ENCODE data around the gene TMEM143. TPM values are rescaled to one million over a fixed set of nuclear protein-coding genes. Genes with fewer than 3 reads are reported as not detected.

Gene TMEM143
- total and polyA plus RNA-seq, 3 donors from 2014 or later = 5.0 to 22.9 (median 14.1) TPM

DNA sequence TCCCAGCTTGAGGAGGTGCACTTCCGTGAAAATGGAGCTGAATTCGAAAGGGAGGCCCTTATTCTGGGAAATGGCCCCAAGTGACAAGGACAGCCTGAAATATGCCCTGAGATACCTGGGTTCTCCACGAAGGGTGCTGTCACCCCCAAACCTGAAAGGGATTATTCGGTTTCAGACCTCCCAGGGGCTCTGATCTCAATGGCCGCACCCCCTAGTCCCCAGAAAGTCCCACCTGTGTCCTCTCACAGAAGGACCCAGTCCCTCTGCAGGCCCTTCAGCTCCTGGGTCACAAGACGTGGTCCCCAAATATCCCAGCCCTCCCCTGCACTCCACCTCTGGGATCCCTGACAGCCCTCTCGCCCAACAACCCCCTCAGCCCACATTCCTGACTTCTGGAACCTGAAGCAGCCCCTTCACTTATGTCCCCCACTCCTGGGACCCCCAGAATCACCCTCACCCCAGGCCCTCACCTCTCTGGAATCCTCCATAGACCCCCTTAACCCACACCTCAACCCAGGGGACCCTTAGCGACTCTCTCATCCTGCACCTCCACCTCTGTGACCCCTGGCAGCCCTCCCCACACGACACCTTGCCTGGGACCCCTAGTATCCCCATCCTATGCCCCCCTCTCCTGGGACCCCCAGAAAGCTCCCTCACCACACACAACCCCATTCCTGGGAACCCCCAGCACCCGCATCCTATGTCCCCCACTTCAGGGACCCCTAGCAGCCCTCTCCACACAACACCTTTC is 1.0 kb upstream of the TMEM143 start:
- Histone ChIP-seq H3K27me3 (no peaks in the 10 kb centered on the region), H3K27ac (peak overlapping the region; percentile 91 to 92), H3K9me3 (no peaks in the 10 kb centered on the region), H3K4me3 (peak overlapping the region; percentile 59 to 74), H3K4me1 (peaks cover 12% of the 10 kb centered on the region), H3K36me3 (ENCODE audit: low read depth, missing control alignments) (no peaks in the 10 kb centered on the region)
- DNase-seq = no peak
- TF ChIP-seq, protein P1, sequence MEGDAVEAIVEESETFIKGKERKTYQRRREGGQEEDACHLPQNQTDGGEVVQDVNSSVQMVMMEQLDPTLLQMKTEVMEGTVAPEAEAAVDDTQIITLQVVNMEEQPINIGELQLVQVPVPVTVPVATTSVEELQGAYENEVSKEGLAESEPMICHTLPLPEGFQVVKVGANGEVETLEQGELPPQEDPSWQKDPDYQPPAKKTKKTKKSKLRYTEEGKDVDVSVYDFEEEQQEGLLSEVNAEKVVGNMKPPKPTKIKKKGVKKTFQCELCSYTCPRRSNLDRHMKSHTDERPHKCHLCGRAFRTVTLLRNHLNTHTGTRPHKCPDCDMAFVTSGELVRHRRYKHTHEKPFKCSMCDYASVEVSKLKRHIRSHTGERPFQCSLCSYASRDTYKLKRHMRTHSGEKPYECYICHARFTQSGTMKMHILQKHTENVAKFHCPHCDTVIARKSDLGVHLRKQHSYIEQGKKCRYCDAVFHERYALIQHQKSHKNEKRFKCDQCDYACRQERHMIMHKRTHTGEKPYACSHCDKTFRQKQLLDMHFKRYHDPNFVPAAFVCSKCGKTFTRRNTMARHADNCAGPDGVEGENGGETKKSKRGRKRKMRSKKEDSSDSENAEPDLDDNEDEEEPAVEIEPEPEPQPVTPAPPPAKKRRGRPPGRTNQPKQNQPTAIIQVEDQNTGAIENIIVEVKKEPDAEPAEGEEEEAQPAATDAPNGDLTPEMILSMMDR (IDR thresholded peaks at IDR 0.05) = no peak
- no peak for TF ChIP-seq POLR2A (IDR thresholded peaks at IDR 0.05)
- 52 to 62% methylated on average over 10 of the region's 10 CpGs for WGBS, 2 donors
- intact Hi-C loops (cut with DNase I; ENCODE audit: low total_unique reads) = no loop called here

GRCh38 chr19:48363500-48363809 is 285 bp downstream of the TMEM143 start:
- peaks cover 11% of the 10 kb centered on the region for H3K4me1 ChIP-seq
- TF ChIP-seq, protein P1 (IDR thresholded peaks at IDR 0.05) = no peak
- TF ChIP-seq POLR2A (IDR thresholded peaks at IDR 0.05) = no peak
- H3K36me3 ChIP-seq (ENCODE audit: low read depth, missing control alignments) = no peaks in the 10 kb centered on the region
- intact Hi-C loops (cut with DNase I; ENCODE audit: low total_unique reads) = no loop called here
- peak overlapping the region; percentile 59 to 74 for H3K4me3 ChIP-seq
- no peak for DNase-seq
- H3K27ac ChIP-seq = peak overlapping the region; percentile 91 to 92
- 1% methylated on average over 10 of the region's 10 CpGs; no CpG with 5 or more reads in 1 of the 2 donors for WGBS, 2 donors
- no peaks in the 10 kb centered on the region for H3K9me3 ChIP-seq
- no peaks in the 10 kb centered on the region for H3K27me3 ChIP-seq

DNA sequence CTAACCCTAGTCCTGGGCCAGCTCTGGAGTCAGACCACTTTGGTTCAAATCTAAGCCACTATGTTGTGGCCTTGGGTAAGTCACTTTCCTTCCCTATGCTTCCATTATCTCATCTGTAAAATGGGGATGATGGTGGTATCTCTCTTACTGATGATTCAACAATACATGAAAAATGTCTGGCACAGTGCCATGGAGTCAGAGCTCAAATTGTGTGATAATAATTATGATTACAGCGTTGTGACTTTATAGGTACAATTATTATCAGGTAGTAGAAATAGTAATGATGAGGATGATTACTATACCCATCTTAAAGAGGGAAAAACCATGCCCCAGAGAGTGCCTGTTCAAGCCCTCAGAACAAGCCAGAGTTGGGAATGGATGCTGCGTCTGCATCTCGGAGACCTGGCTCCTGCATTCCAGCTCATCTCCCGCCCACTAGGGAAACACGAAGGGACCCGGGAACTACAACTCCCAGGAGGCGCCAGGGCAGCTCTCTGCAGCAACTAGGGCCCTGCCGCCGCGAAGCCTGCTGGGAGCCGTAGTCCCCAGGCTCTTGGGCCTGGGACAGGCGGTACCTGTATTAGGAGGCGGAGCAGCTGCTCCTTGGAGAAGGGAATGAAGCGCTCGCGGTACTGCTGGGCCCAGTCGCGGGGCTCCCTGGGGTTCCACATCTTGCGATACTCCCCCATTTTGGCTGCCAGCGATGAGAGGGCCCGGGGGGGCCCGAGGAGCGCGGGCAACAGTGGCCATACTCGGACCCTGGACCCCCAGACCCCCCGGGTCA is 832 bp downstream of the TMEM143 start:
- peaks cover 5% of the 10 kb centered on the region for H3K4me1 ChIP-seq
- DNase-seq = peak; percentile 98
- no peaks in the 10 kb centered on the region for H3K36me3 ChIP-seq (ENCODE audit: low read depth, missing control alignments)
- 3 to 5% methylated on average over 13 to 26 of the region's 26 CpGs for WGBS, 2 donors
- H3K9me3 ChIP-seq = no peaks in the 10 kb centered on the region
- H3K27me3 ChIP-seq = no peaks in the 10 kb centered on the region
- TF ChIP-seq, protein P1 (IDR thresholded peaks at IDR 0.05) = no peak
- no peak for TF ChIP-seq POLR2A (IDR thresholded peaks at IDR 0.05)
- H3K27ac ChIP-seq = peak overlapping the region; percentile 91 to 92
- intact Hi-C loops (cut with DNase I; ENCODE audit: low total_unique reads) = no loop called here
- H3K4me3 ChIP-seq = peak overlapping the region; percentile 59 to 74

- Histone ChIP-seq H3K4me3 (no peak overlapping the region), H3K36me3 (ENCODE audit: low read depth, missing control alignments) (no peaks in the 10 kb centered on the region), H3K4me1 (no peaks in the 10 kb centered on the region), H3K27me3 (no peaks in the 10 kb centered on the region), H3K9me3 (no peaks in the 10 kb centered on the region), H3K27ac (no peak overlapping the region)
- TF ChIP-seq, protein P1 (IDR thresholded peaks at IDR 0.05) = no peak
- no peak for TF ChIP-seq POLR2A (IDR thresholded peaks at IDR 0.05)
- DNase-seq = no peak
- 95 to 97% methylated on average over 3 of the region's 3 CpGs for whole genome bisulfite sequencing, 2 donors
- intact Hi-C loops (cut with DNase I; ENCODE audit: low total_unique reads) = no loop called here
These were observed 1.8 kb downstream of the TMEM143 start for GRCh38 chr19:48361912-48362311.
